K562 (cell line): Measurements from ENCODE around the gene TENM3. TPM values are rescaled to one million over a fixed set of nuclear protein-coding genes. Genes with fewer than 3 reads are reported as not detected.

Experiments
- HOXB6 ChIP-seq: fragments of 250-450 bp; sonication (Bioruptor Pico); IDR thresholded peaks from 2 replicates; pipeline ENCODE4 v1.5.1; 2022; ENCODE audit warnings: mild to moderate bottlenecking, borderline replicate concordance
- YBX1 ChIP-seq: fragments of 450-650 bp; IDR thresholded peaks from 2 replicates; pipeline ENCODE4 v1.7.1; 2016; ENCODE audit warnings: mild to moderate bottlenecking
- ZNF512 ChIP-seq: IDR thresholded peaks from 2 replicates; pipeline ENCODE4 v1.6.1; 2016; ENCODE audit warnings: missing genetic modification characterization, missing compliant biosample characterization
- ZNF592 ChIP-seq: fragments of 450-650 bp; IDR thresholded peaks from 2 replicates; pipeline ENCODE4 v1.6.1; 2017; ENCODE audit warnings: antibody characterized with exemption, mild to moderate bottlenecking
- polyA plus RNA-seq, 8 experiments: library from polyadenylated mRNA; depleted of rRNA in 4 of 8; stranded (reverse) in 5 of 8; unstranded in 3 of 8; fragments of >200 nt; fragmentation: Nextera tagmentation in 2 of 8; fragmentation: Illumina TruSeq in 1 of 8; extraction: Ambion mirVana in 2 of 8; extraction: Trizol in 1 of 8; gene quantifications; 2 replicates each; pipeline versions ENCODE4 v1.2.1 to v1.2.3, GENCODE V29; 2011 to 2014; ENCODE audit warnings: inconsistent platforms in 1 of 8, missing spikeins in 1 of 8
- total RNA-seq, 7 experiments: library from RNA; depleted of rRNA in 6 of 7; stranded (reverse); fragments of >200 nt in 6 of 7; fragmentation: Illumina TruSeq in 2 of 7; extraction: Trizol in 2 of 7; gene quantifications; 2 replicates each; pipeline versions ENCODE4 v1.2.1 to v1.2.3, GENCODE V29; 2011 to 2021; ENCODE audit warnings: low replicate concordance in 1 of 7

TENM3 gene
- total and polyA plus RNA-seq, 9 of the 15 experiments (the other 6 are each of a cell fraction or from before 2014, with no cell fraction given), result 0.01 to 0.02 TPM; not detected in 7

- no peak for TF ChIP-seq ZNF592
- TF ChIP-seq HOXB6 (CRISPR knock-in tag), result no peak
- no peak for TF ChIP-seq YBX1
- no peak for TF ChIP-seq ZNF512 (tag)
Observed at GRCh38 chr4:182775075-182775474, 531.9 kb downstream of the TENM3 start (continued).
